Measurements from ENCODE around the gene GRK5. TPM values are rescaled to one million over a fixed set of nuclear protein-coding genes. Genes with fewer than 3 reads are reported as not detected.

GRK5 gene
- total RNA-seq, 1 donor = 20.5 TPM

GRCh38 chr10:119318411-119319160, 111.2 kb downstream of the GRK5 start:
- TF ChIP-seq CTCF (IDR thresholded peaks at IDR 0.05; ENCODE audit: insufficient read depth, low read length) = no peak
- H3K4me3 ChIP-seq (ENCODE audit: low read depth, low read length) = no peak overlapping the region
- no peak for DNase-seq (ENCODE audit: low read depth)

GRCh38 chr10:119319161-119319919, 112.0 kb downstream of the GRK5 start:
- no peak for TF ChIP-seq CTCF (IDR thresholded peaks at IDR 0.05; ENCODE audit: insufficient read depth, low read length)
- H3K4me3 ChIP-seq (ENCODE audit: low read depth, low read length) = no peak overlapping the region
- no peak for DNase-seq (ENCODE audit: low read depth)

GRCh38 chr10:119319920-119320258, 112.5 kb downstream of the GRK5 start:
- H3K4me3 ChIP-seq (ENCODE audit: low read depth, low read length) = no peak overlapping the region
- no peak for DNase-seq (ENCODE audit: low read depth)
- TF ChIP-seq CTCF (IDR thresholded peaks at IDR 0.05; ENCODE audit: insufficient read depth, low read length) = no peak

DNA sequence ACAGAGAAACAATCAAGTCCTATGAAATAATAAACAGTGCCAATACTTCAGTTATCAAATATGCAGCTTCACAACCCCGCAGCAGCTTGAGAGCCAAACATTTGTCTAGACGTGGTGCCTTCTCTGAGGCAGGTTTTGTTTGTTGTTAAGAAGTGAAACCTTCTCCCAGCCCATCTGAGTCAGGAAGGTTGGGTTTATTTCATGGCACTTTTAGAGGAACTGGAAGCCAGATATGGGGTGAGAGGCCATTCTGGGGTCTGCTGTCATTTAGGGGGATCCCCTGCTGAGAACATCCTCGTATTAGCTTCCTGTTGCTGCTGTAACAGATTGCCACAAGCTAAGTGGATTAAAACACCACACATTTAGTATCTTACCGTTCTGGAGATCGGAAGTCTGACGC, 113.6 kb downstream of the GRK5 start:
- H3K4me3 ChIP-seq (ENCODE audit: low read depth, low read length) = no peak overlapping the region
- no peak for DNase-seq (ENCODE audit: low read depth)
- no peak for TF ChIP-seq CTCF (IDR thresholded peaks at IDR 0.05; ENCODE audit: insufficient read depth, low read length)

GRCh38 chr10:119323085-119324016, 116.0 kb downstream of the GRK5 start:
- no peak for TF ChIP-seq CTCF (IDR thresholded peaks at IDR 0.05; ENCODE audit: insufficient read depth, low read length)
- DNase-seq (ENCODE audit: low read depth) = no peak
- no peak overlapping the region for H3K4me3 ChIP-seq (ENCODE audit: low read depth, low read length)

- no peak overlapping the region for H3K4me3 ChIP-seq (ENCODE audit: low read depth, low read length)
- no peak for DNase-seq (ENCODE audit: low read depth)
- no peak for TF ChIP-seq CTCF (IDR thresholded peaks at IDR 0.05; ENCODE audit: insufficient read depth, low read length)
Measured at GRCh38 chr10:119325131-119325530, 117.8 kb downstream of the GRK5 start.

Data from fibroblast of the aortic adventitia (primary cell).